PC-9 (cell line): ENCODE data around the gene CSF1. TPM values are rescaled to one million over a fixed set of nuclear protein-coding genes. Genes with fewer than 3 reads are reported as not detected.

ENCODE experiments used
- BruUV-seq: library from RNA; stranded (reverse); fragments of 400-500 nt; replicated peaks from 2 replicates; lab custom pipeline; 2021; lab: Mats Ljungman, UMichigan
- CTCF ChIA-PET: fragments of 300-600 bp; sonication (Branson Sonifier 250); formaldehyde crosslinking; loops from one replicate; lab custom pipeline; 2022; ENCODE audit warnings: antibody characterized with exemption; lab: Charles Lee
- POLR2A ChIA-PET: fragments of 300-600 bp; sonication (Branson Sonifier 250); formaldehyde crosslinking; loops from one replicate; lab custom pipeline; 2022; ENCODE audit warnings: antibody characterized with exemption; ENCODE audit not compliant: unreplicated experiment; lab: Charles Lee
- DNase-seq, 2 experiments: peaks; one replicate each; pipeline versions ENCODE4 v3.0.0 to v3.0.0-alpha.2; 2015 to 2022; ENCODE audit warnings: mixed read lengths in 1 of 2
- H2AFZ ChIP-seq: fragments of 200-600 bp; sonication (generic); 2 replicates; pipeline ENCODE4 v1.8.1; 2017; ENCODE audit warnings: antibody characterized with exemption
- H3F3A ChIP-seq: fragments of 200-600 bp; sonication (generic); 2 replicates; pipeline ENCODE4 v1.8.1; 2017; ENCODE audit warnings: antibody characterized with exemption, mild to moderate bottlenecking, low read depth; ENCODE audit not compliant: insufficient read depth
- H3K27ac ChIP-seq: fragments of 200-600 bp; sonication (generic); 2 replicates; pipeline ENCODE4 v1.6.1; 2016; ENCODE audit warnings: mixed run types
- H3K27me3 ChIP-seq: fragments of 200-600 bp; sonication (generic); 2 replicates; pipeline ENCODE4 v1.6.1; 2016; ENCODE audit warnings: low read depth, mixed run types; ENCODE audit not compliant: insufficient read depth
- H3K36me3 ChIP-seq: fragments of 200-600 bp; sonication (generic); 2 replicates; pipeline ENCODE4 v1.6.1; 2016; ENCODE audit warnings: low read depth, mixed run types
- H3K4me1 ChIP-seq: fragments of 200-600 bp; sonication (generic); replicated peaks from 2 replicates; pipeline ENCODE4 v1.6.1; 2016; ENCODE audit warnings: mixed run types; ENCODE audit not compliant: insufficient read depth
- H3K4me2 ChIP-seq: fragments of 200-600 bp; sonication (generic); 2 replicates; pipeline ENCODE4 v1.6.1; 2017; ENCODE audit warnings: mixed run types
- H3K4me3 ChIP-seq: fragments of 200-600 bp; sonication (generic); 2 replicates; pipeline ENCODE4 v1.6.1; 2016; ENCODE audit warnings: mixed run types
- H3K79me2 ChIP-seq: fragments of 200-600 bp; sonication (generic); 2 replicates; pipeline ENCODE4 v1.6.1; 2017; ENCODE audit warnings: low read depth, mixed run types
- H3K9me2 ChIP-seq: fragments of 200-600 bp; sonication (generic); 2 replicates; pipeline ENCODE4 v1.8.1; 2017; ENCODE audit warnings: mild to moderate bottlenecking; ENCODE audit not compliant: insufficient read depth
- H3K9me3 ChIP-seq: fragments of 200-600 bp; sonication (generic); 2 replicates; pipeline ENCODE4 v1.8.1; 2016; ENCODE audit warnings: low read depth; ENCODE audit not compliant: insufficient read depth
- H4K20me1 ChIP-seq: fragments of 200-600 bp; sonication (generic); 2 replicates; pipeline ENCODE4 v1.8.1; 2017; ENCODE audit not compliant: insufficient read depth
- EZH2 ChIP-seq: fragments of 200-600 bp; sonication (generic); IDR thresholded peaks from 2 replicates; pipeline ENCODE4 v1.8.0; 2017; ENCODE audit warnings: antibody characterized with exemption, low read depth
- intact Hi-C: fragments of 100-400 bp; cut with micrococcal nuclease; formaldehyde crosslinking; loops from one replicate; pipeline ENCODE4 v1.10.0; 2022; ENCODE audit not compliant: unreplicated experiment
- total RNA-seq: library from RNA; stranded (reverse); gene quantifications from 2 replicates; pipeline ENCODE4 v1.2.3, GENCODE V29; 2021
- TF ChIP-seq, protein P1 (sequence below): fragments of 200-600 bp; sonication (generic); conservative IDR thresholded peaks from 2 replicates; pipeline ENCODE4 v1.6.1; 2017; ENCODE audit warnings: mixed run types, antibody characterized with exemption, mild to moderate bottlenecking, moderate library complexity

The CSF1 gene
- total RNA-seq, 1 experiment from 2014 or later, result 29.8 TPM

- H3K36me3 ChIP-seq, result peaks cover 23% of the 10 kb centered on the region
- ChIA-PET CTCF (no interaction called here), POLR2A (interaction anchor here (0.6 to 0.7 kb wide), 4 partner anchors 56 to 129 kb away, joined by 4 to 25 read pairs (median 4); no protein-coding TSS in a partner anchor)
- H3K4me1 ChIP-seq, result peaks cover 44% of the 10 kb centered on the region
- H3K79me2 ChIP-seq, result peaks cover 59% of the 10 kb centered on the region
- 0 out of 2 replicates have a peak, but pooled peaks cover 14% of the 10 kb centered on the region for H4K20me1 ChIP-seq
- H3K4me2 ChIP-seq, result peak overlapping the region; percentile 98
- peaks cover 8% of the 10 kb centered on the region; the same call in 1 of the 2 replicates for H3F3A ChIP-seq
- intact Hi-C loops, result loop anchor here (1.0 to 5.0 kb wide), 3 partner anchors 69 to 119 kb away; no protein-coding TSS in a partner anchor
- no peak overlapping the region for H3K27ac ChIP-seq
- H3K27me3 ChIP-seq, result no peaks in the 10 kb centered on the region
- no peak for DNase-seq
- TF ChIP-seq EZH2, result no peak
- TF ChIP-seq, protein P1, sequence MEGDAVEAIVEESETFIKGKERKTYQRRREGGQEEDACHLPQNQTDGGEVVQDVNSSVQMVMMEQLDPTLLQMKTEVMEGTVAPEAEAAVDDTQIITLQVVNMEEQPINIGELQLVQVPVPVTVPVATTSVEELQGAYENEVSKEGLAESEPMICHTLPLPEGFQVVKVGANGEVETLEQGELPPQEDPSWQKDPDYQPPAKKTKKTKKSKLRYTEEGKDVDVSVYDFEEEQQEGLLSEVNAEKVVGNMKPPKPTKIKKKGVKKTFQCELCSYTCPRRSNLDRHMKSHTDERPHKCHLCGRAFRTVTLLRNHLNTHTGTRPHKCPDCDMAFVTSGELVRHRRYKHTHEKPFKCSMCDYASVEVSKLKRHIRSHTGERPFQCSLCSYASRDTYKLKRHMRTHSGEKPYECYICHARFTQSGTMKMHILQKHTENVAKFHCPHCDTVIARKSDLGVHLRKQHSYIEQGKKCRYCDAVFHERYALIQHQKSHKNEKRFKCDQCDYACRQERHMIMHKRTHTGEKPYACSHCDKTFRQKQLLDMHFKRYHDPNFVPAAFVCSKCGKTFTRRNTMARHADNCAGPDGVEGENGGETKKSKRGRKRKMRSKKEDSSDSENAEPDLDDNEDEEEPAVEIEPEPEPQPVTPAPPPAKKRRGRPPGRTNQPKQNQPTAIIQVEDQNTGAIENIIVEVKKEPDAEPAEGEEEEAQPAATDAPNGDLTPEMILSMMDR, result no peak
- peak overlapping the region; percentile 98 for H3K4me3 ChIP-seq
- H2AFZ ChIP-seq, result peak overlapping the region; percentile 95
- H3K9me3 ChIP-seq, result no peaks in the 10 kb centered on the region
- H3K9me2 ChIP-seq, result no peaks in the 10 kb centered on the region
- TSS peak; percentile 53 for BruUV-seq
These were observed 532 bp downstream of the CSF1 start for GRCh38 chr1:109910963-109911798.

DNA sequence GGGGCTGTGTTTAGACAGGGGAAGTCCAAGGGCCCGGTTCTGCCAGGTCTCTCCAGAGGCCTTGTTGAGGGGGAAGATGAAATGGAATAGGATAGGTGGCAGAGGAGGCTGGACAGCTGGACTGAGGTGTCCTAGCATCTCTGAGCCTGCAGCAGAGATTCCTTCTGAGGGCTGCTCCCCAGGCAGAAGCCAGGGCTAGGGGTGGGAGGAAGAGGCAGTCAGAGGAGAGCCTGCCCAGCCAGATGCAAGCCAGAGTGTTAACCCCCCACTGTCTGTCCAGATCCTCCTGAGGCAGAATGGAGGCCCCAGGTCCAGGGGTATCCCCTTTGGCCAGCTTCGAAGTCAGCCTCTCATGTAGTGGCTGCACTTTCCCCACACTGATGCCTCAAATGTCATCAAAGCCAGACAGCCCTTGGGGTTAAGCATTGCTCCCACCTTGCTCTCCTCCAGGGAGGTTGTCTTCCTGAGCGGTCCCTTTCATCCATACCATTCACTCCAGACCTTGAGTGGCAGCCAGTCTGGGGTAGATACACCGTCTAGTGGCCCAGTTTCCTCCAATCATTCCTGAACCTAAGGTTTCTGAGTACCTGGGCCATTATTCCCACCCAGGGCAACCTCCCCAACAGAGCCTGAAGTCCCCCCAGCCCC is 1.7 kb downstream of the CSF1 start:
- H3K27me3 ChIP-seq, result no peaks in the 10 kb centered on the region
- no peak for DNase-seq
- no peak overlapping the region for H3K27ac ChIP-seq
- CTCF ChIA-PET, result interaction anchor here (0.5 kb wide), 1 partner anchor 618 kb away, joined by 3 read pairs; no protein-coding TSS in a partner anchor
- intact Hi-C loops, result loop anchor here (5.0 kb wide), 1 partner anchor 120 kb away; no protein-coding TSS in a partner anchor
- no TSS peak for BruUV-seq
- H3K79me2 ChIP-seq, result peaks cover 68% of the 10 kb centered on the region
- peak overlapping the region; percentile 98; the same call in 1 of the 2 replicates for H3K4me3 ChIP-seq
- TF ChIP-seq EZH2, result no peak
- TF ChIP-seq, protein P1, result no peak
- peak overlapping the region; percentile 98 for H3K4me2 ChIP-seq
- no peak overlapping the region for H2AFZ ChIP-seq
- peaks cover 44% of the 10 kb centered on the region for H3K4me1 ChIP-seq
- H3K9me3 ChIP-seq, result no peaks in the 10 kb centered on the region
- 0 out of 2 replicates have a peak, but pooled peaks cover 14% of the 10 kb centered on the region for H4K20me1 ChIP-seq
- no peaks in the 10 kb centered on the region for H3K9me2 ChIP-seq
- H3K36me3 ChIP-seq, result peaks cover 34% of the 10 kb centered on the region
- POLR2A ChIA-PET, result interaction anchor here (0.6 to 0.7 kb wide), 2 partner anchors 55 to 315 kb away, joined by 3 to 5 read pairs; no protein-coding TSS in a partner anchor
- H3F3A ChIP-seq, result peaks cover 13% of the 10 kb centered on the region; the same call in 1 of the 2 replicates

- no peak for DNase-seq
- Histone ChIP-seq H3K9me3 (no peaks in the 10 kb centered on the region), H3K4me1 (peaks cover 44% of the 10 kb centered on the region), H3K27ac (no peak overlapping the region), H3K4me3 (peak overlapping the region; percentile 98; the same call in 1 of the 2 replicates), H3F3A (peaks cover 18% of the 10 kb centered on the region; the same call in 1 of the 2 replicates), H3K27me3 (no peaks in the 10 kb centered on the region), H4K20me1 (0 out of 2 replicates have a peak, but pooled peaks cover 14% of the 10 kb centered on the region), H3K36me3 (peaks cover 39% of the 10 kb centered on the region), H3K79me2 (peaks cover 69% of the 10 kb centered on the region), H2AFZ (no peak overlapping the region), H3K9me2 (no peaks in the 10 kb centered on the region), H3K4me2 (peak overlapping the region; percentile 98)
- BruUV-seq, result no TSS peak
- intact Hi-C loops, result loop anchor here (5.0 kb wide), 1 partner anchor 121 kb away; no protein-coding TSS in a partner anchor
- ChIA-PET POLR2A (interaction anchor here (0.7 kb wide), 1 partner anchor 316 kb away, joined by 3 read pairs; no protein-coding TSS in a partner anchor), CTCF (no interaction called here)
- no peak for TF ChIP-seq EZH2
- TF ChIP-seq, protein P1, result no peak
These were observed 2.2 kb downstream of the CSF1 start for GRCh38 chr1:109912873-109913272.
